ENCODE results near the gene CD164. TPM values are rescaled to one million over a fixed set of nuclear protein-coding genes. Genes with fewer than 3 reads are reported as not detected.

Gene CD164
- total and polyA plus RNA-seq, 2 of the 13 experiments (the other 11 are each of a cell fraction or from before 2014, with no cell fraction given) = 222 to 293 TPM

DNA sequence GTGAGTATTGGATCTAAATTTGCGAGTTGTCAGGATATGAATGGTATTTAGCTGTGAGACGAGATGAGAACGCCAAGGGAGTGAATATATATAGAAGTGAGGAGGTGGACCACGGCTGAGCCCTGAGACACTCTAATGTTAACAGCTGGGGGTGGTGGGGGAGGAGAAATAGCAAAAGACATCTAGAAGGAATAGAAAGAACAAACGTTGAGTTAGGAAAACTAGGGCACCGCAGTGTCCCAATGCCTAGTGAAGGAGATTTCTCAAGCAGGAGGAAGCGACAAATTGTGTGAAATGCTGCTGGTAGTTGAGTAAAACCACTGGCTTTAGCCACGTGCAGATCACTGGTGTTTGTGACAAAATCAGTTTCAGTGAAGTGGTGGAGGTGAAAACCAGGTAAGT is 56.9 kb downstream of the CD164 start:
- TF ChIP-seq ELF3 (CRISPR knock-in tag; IDR thresholded peaks at IDR 0.05) = no peak
- TF ChIP-seq CCAR2 (optimal IDR thresholded peaks at IDR 0.05; ENCODE audit: low read depth, low read length) = no peak
- no peak for TF ChIP-seq ZNF773 (CRISPR knock-in tag; IDR thresholded peaks at IDR 0.05; ENCODE audit: borderline replicate concordance)
- TF ChIP-seq CHD4 (IDR thresholded peaks at IDR 0.05; ENCODE audit: borderline replicate concordance, low read length) = no peak
- TF ChIP-seq, protein P1, sequence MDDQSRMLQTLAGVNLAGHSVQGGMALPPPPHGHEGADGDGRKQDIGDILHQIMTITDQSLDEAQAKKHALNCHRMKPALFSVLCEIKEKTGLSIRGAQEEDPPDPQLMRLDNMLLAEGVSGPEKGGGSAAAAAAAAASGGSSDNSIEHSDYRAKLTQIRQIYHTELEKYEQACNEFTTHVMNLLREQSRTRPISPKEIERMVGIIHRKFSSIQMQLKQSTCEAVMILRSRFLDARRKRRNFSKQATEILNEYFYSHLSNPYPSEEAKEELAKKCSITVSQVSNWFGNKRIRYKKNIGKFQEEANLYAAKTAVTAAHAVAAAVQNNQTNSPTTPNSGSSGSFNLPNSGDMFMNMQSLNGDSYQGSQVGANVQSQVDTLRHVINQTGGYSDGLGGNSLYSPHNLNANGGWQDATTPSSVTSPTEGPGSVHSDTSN (CRISPR knock-in tag; IDR thresholded peaks at IDR 0.05; ENCODE audit: borderline replicate concordance) = no peak
- TF ChIP-seq ZNF235 (CRISPR knock-in tag; IDR thresholded peaks at IDR 0.05; ENCODE audit: borderline replicate concordance) = no peak
- TF ChIP-seq, protein P2, sequence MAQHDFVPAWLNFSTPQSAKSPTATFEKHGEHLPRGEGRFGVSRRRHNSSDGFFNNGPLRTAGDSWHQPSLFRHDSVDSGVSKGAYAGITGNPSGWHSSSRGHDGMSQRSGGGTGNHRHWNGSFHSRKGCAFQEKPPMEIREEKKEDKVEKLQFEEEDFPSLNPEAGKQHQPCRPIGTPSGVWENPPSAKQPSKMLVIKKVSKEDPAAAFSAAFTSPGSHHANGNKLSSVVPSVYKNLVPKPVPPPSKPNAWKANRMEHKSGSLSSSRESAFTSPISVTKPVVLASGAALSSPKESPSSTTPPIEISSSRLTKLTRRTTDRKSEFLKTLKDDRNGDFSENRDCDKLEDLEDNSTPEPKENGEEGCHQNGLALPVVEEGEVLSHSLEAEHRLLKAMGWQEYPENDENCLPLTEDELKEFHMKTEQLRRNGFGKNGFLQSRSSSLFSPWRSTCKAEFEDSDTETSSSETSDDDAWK (CRISPR knock-in tag; IDR thresholded peaks at IDR 0.05) = no peak
- TF ChIP-seq KDM3A (CRISPR knock-in tag; IDR thresholded peaks at IDR 0.05; ENCODE audit: low read depth) = no peak
- TF ChIP-seq, protein P3, sequence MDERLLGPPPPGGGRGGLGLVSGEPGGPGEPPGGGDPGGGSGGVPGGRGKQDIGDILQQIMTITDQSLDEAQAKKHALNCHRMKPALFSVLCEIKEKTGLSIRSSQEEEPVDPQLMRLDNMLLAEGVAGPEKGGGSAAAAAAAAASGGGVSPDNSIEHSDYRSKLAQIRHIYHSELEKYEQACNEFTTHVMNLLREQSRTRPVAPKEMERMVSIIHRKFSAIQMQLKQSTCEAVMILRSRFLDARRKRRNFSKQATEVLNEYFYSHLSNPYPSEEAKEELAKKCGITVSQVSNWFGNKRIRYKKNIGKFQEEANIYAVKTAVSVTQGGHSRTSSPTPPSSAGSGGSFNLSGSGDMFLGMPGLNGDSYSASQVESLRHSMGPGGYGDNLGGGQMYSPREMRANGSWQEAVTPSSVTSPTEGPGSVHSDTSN (CRISPR knock-in tag; IDR thresholded peaks at IDR 0.05) = no peak
- TF ChIP-seq ZNF550 (CRISPR knock-in tag; IDR thresholded peaks at IDR 0.05; ENCODE audit: borderline replicate concordance) = no peak
- TF ChIP-seq ZNF761 (CRISPR knock-in tag; conservative IDR thresholded peaks at IDR 0.05) = no peak
- no peak for TF ChIP-seq ZNF367 (CRISPR knock-in tag; IDR thresholded peaks at IDR 0.05; ENCODE audit: borderline replicate concordance)
- no peak for TF ChIP-seq ZNF331 (CRISPR knock-in tag; IDR thresholded peaks at IDR 0.05)
- in situ Hi-C loops (cut with HindIII; ENCODE audit: extremely low pct_ligation_motif_present, low pct_unique_long_range_greater_than_20kb) (no loop called here), intact Hi-C loops (cut with micrococcal nuclease; ENCODE audit: unreplicated experiment) (no loop called here)
- BruUV-seq (replicated peaks) = no TSS peak
- H3K79me2 ChIP-seq (ENCODE audit: insufficient read depth, low read length) = no peaks in the 10 kb centered on the region
- H3K36me3 ChIP-seq (replicated peaks in 1 of 2; ENCODE audit: control insufficient read depth in 1 of 2, insufficient read depth in 2 of 2, low read length in 2 of 2) = no peaks in the 10 kb centered on the region
- DNase-seq (ENCODE audit: low spot score) = no peak
- no peak overlapping the region for H3K4me2 ChIP-seq (ENCODE audit: low read depth, low read length)
- H3K4me1 ChIP-seq (ENCODE audit: insufficient read depth, low read length) = peaks cover 18% of the 10 kb centered on the region
- no peak overlapping the region for H2AFZ ChIP-seq (ENCODE audit: low read length)
- H3K9me3 ChIP-seq (ENCODE audit: low read length) = no peaks in the 10 kb centered on the region
- WGBS (ENCODE audit: low lambda C conversion rate) = 68% methylated on average over 8 of the region's 8 CpGs
- POLR2A ChIA-PET = no interaction called here
- H3K27me3 ChIP-seq (ENCODE audit: control insufficient read depth in 1 of 2, insufficient read depth in 2 of 2, low read length in 2 of 2) = no peaks in the 10 kb centered on the region; a peak in 1 of 5 replicates
- H3K9ac ChIP-seq (ENCODE audit: insufficient read depth, low read depth, low read length) = no peak overlapping the region
- ATAC-seq = no peak
- H4K20me1 ChIP-seq (ENCODE audit: insufficient read depth, low read length) = no peaks in the 10 kb centered on the region
- no peak overlapping the region for H3K4me3 ChIP-seq (replicated peaks in 1 of 3; ENCODE audit: insufficient read depth in 1 of 3, low read depth in 2 of 3, low read length in 3 of 3)
- no peak overlapping the region for H3K27ac ChIP-seq (ENCODE audit: extremely low read length, insufficient read depth, low read length)
- FAIRE-seq = no peak
- CTCF ChIA-PET (ENCODE audit: low intra/inter-chr PET ratio, low total read pairs) = no interaction called here

Data from HepG2 (cell line).